ENCODE measurements around the gene KCTD3.

DNA sequence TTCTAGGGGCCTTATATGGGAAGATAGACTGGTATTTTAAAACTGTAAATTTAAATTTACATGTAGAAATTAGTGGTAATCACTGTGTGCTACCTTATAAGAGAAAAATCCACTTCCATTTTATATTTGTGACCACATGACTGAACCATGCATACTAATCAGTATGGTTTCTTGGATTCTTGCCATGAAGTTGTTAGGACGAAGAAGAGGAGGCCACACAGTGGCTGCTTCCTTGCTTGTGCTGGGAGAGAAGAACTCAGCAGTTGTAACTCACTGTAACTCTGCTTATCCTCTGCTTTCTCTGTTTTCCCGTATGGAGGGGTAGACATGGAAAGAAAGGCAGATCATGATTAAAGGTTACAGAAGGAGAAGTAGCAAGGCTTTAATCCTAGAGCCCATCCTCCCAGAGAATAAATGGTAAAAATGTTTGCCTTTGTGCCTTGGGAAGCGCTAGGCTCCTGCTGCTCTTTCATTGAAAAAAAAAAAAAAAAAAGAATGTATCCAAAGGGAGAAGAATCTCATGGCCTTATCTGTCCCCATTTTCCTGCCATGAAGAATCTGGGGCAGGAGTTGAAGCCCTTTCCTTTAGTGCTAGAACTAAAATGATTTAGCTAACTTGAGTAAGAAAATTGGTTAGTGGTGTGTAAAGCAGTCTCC, 32.4 kb downstream of the KCTD3 start:
- TF ChIP-seq, protein P1, sequence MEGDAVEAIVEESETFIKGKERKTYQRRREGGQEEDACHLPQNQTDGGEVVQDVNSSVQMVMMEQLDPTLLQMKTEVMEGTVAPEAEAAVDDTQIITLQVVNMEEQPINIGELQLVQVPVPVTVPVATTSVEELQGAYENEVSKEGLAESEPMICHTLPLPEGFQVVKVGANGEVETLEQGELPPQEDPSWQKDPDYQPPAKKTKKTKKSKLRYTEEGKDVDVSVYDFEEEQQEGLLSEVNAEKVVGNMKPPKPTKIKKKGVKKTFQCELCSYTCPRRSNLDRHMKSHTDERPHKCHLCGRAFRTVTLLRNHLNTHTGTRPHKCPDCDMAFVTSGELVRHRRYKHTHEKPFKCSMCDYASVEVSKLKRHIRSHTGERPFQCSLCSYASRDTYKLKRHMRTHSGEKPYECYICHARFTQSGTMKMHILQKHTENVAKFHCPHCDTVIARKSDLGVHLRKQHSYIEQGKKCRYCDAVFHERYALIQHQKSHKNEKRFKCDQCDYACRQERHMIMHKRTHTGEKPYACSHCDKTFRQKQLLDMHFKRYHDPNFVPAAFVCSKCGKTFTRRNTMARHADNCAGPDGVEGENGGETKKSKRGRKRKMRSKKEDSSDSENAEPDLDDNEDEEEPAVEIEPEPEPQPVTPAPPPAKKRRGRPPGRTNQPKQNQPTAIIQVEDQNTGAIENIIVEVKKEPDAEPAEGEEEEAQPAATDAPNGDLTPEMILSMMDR (conservative IDR thresholded peaks at IDR 0.05; ENCODE audit: low read length): no peak
- TF ChIP-seq EZH2phosphoT487 (IDR thresholded peaks at IDR 0.05; ENCODE audit: borderline replicate concordance): no peak

All from Loucy (cell line).